ENCODE measurements around the gene TNFRSF1A.

TNFRSF1A gene

GRCh38 chr12:6378709-6379472, 37.0 kb upstream of the TNFRSF1A start:
- H3K4me3 ChIP-seq (ENCODE audit: low read depth, low read length) = no peak overlapping the region
- no peak for TF ChIP-seq CTCF (IDR thresholded peaks at IDR 0.05; ENCODE audit: control insufficient read depth, extremely low read depth, insufficient read depth)
- no peak for DNase-seq (ENCODE audit: low read depth)

- TF ChIP-seq CTCF (IDR thresholded peaks at IDR 0.05; ENCODE audit: control insufficient read depth, extremely low read depth, insufficient read depth) = no peak
- H3K4me3 ChIP-seq (ENCODE audit: low read depth, low read length) = no peak overlapping the region
- no peak for DNase-seq (ENCODE audit: low read depth)
Observed at GRCh38 chr12:6377667-6377994, 35.8 kb upstream of the TNFRSF1A start.

GRCh38 chr12:6376870-6377666, 35.2 kb upstream of the TNFRSF1A start:
- no peak overlapping the region for H3K4me3 ChIP-seq (ENCODE audit: low read depth, low read length)
- DNase-seq (ENCODE audit: low read depth) = no peak
- no peak for TF ChIP-seq CTCF (IDR thresholded peaks at IDR 0.05; ENCODE audit: control insufficient read depth, extremely low read depth, insufficient read depth)

GRCh38 chr12:6376079-6376869, 34.4 kb upstream of the TNFRSF1A start:
- H3K4me3 ChIP-seq (ENCODE audit: low read depth, low read length) = peak overlapping the region; percentile 58
- peak; percentile 43 for TF ChIP-seq CTCF (IDR thresholded peaks at IDR 0.05; ENCODE audit: control insufficient read depth, extremely low read depth, insufficient read depth)
- DNase-seq (ENCODE audit: low read depth) = no peak

GRCh38 chr12:6375269-6376078, 33.6 kb upstream of the TNFRSF1A start, which contains the start of gene SCNN1A:
Gene SCNN1A, minus strand, starts transcription at chr12:6375563. Its CDS starts 780 bp downstream, at chr12:6374783.
- H3K4me3 ChIP-seq (ENCODE audit: low read depth, low read length) = peak within 1 kb of the TSS; percentile 58
- DNase-seq (ENCODE audit: low read depth) = peak; percentile 86
- no peak for TF ChIP-seq CTCF (IDR thresholded peaks at IDR 0.05; ENCODE audit: control insufficient read depth, extremely low read depth, insufficient read depth)

GRCh38 chr12:6374786-6375160, 32.9 kb upstream of the TNFRSF1A start:
- no peak for TF ChIP-seq CTCF (IDR thresholded peaks at IDR 0.05; ENCODE audit: control insufficient read depth, extremely low read depth, insufficient read depth)
- no peak for DNase-seq (ENCODE audit: low read depth)
- peak overlapping the region; percentile 58 for H3K4me3 ChIP-seq (ENCODE audit: low read depth, low read length)

Measured in LNCaP clone FGC (cell line).